GM18867 (cell line): ENCODE data around the gene ATPAF1.
"Not testable (repeated sequence)": the region's sequence is repeated elsewhere in the genome, so short reads cannot be mapped to it uniquely, and the experiment has no call there.

Experiments
- ATAC-seq: cut with Tn5 transposase; IDR thresholded peaks from one replicate; pipeline ENCODE4 v1.9.1; 2021; ENCODE audit warnings: mild to moderate bottlenecking, moderate library complexity; ENCODE audit not compliant: unreplicated experiment

ATPAF1 gene

GRCh38 chr1:46651152-46651551 is 17.0 kb downstream of the ATPAF1 start:
- not testable (repeated sequence) for ATAC-seq

- ATAC-seq = no peak
Observed at GRCh38 chr1:46650491-46650890, 17.7 kb downstream of the ATPAF1 start.

GRCh38 chr1:46649764-46650163 is 18.4 kb downstream of the ATPAF1 start:
- ATAC-seq = no peak

DNA sequence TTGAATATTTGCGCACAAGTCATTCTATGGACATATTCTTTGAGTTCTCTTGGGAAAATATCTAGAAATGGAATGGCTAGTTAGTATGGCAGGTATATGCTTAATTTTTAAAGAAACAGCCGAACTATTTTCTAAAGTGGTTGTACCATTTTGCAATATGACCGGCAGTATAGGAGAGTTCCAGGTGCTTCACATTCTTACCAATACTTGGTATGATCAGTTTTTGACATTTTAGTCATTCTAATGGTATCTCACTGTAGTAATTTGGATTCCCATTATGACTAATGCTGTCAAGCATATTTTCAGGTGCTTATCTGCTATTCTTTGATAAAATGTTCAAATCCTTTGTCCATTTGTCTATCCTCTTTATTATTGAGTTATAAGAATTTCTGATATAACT is 20.6 kb downstream of the ATPAF1 start:
- ATAC-seq = no peak

GRCh38 chr1:46646844-46647243 is 21.3 kb downstream of the ATPAF1 start:
- no peak for ATAC-seq

GRCh38 chr1:46646331-46646730 is 21.8 kb downstream of the ATPAF1 start:
- no peak for ATAC-seq

DNA sequence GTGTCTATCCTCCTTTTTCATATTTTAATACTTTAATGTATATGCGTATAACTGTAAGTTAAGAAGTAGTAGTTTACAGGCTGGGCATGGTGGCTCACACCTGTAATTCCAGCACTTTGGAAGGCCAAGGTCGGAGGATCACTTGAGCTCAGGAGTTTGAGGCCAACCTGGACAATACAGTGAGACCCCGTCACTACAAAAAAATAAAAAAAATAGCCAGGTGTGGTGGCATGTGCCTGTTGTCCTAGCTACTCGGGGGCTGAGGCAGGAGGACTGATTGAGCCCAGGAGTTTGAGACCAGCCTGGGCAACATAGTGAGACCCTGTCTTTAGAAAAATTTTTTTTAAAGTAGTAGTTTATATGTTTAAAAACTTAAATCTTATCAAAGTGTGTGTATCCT is 22.3 kb downstream of the ATPAF1 start:
- ATAC-seq = no peak

GRCh38 chr1:46643368-46643775 is 24.8 kb downstream of the ATPAF1 start:
- no peak for ATAC-seq

- ATAC-seq = no peak
Observed at GRCh38 chr1:46642115-46642680, 26.0 kb downstream of the ATPAF1 start.

GRCh38 chr1:46639547-46639946 is 28.6 kb downstream of the ATPAF1 start:
- ATAC-seq = no peak

DNA sequence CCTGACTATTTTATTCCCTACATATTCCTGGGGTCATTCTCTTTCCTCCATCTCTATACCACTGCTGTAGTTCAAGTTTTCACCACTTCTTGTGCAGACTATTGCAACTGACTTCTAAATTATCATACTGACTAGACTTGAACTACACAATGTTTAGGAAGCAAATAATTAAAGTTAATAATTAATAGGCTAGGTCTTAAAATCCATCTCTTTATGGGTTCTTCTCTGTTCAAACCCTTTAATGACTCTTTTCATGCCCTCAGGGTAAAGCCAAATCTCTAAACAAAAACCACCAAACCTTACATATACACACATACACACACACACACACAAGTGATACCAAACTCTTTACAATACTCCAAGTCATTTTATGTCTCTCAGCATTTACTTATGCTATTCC is 29.2 kb downstream of the ATPAF1 start:
- no peak for ATAC-seq

DNA sequence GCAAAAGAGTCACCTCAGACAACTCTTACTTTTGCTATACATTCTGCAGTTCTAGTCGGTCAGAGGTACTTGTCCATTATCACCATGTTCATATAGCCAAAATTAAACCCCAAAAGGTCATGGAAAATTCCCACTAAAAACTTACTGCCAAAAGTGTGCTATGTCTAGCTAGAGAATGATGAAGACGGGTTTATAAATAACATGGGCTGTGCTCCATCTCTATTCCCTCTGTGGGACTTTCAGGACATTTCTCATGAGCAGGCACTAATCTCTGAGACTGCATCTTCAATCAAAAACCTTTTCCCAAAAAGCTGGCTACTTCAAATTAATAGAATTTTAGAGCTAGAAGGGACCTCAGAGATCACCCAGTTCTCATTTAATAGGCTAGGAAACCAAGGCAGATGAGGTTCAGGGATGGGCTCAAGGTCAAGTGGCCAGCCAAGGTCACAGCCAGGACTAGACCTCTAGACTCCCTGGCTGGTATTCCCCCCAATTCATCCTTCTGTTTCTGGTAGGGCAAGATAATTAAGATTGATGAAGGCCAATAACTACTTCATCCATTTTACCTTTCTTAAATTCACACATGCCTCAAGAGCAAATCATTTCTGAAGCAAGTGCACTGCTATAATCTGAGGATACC is 30.6 kb downstream of the ATPAF1 start:
- no peak for ATAC-seq

GRCh38 chr1:46635205-46635604 is 33.0 kb downstream of the ATPAF1 start:
- no peak for ATAC-seq

DNA sequence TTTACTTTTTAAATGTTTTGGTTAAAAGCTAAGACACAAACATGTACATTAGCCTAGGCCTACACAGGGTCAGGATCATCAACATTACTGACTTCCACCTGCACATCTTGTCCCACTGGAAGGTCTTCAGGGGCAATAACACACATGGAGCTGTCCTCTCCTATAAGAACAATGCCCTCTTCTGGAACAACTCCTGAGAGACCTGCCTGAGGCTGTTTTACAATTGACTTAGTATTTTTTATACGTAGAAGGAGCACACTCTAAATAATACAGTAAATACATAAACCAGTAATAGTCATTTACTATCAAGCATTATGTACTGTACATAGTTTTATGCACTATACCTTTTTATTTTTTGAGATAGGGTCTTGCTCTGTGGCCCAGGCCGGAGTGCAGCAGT is 37.4 kb downstream of the ATPAF1 start:
- no peak for ATAC-seq

DNA sequence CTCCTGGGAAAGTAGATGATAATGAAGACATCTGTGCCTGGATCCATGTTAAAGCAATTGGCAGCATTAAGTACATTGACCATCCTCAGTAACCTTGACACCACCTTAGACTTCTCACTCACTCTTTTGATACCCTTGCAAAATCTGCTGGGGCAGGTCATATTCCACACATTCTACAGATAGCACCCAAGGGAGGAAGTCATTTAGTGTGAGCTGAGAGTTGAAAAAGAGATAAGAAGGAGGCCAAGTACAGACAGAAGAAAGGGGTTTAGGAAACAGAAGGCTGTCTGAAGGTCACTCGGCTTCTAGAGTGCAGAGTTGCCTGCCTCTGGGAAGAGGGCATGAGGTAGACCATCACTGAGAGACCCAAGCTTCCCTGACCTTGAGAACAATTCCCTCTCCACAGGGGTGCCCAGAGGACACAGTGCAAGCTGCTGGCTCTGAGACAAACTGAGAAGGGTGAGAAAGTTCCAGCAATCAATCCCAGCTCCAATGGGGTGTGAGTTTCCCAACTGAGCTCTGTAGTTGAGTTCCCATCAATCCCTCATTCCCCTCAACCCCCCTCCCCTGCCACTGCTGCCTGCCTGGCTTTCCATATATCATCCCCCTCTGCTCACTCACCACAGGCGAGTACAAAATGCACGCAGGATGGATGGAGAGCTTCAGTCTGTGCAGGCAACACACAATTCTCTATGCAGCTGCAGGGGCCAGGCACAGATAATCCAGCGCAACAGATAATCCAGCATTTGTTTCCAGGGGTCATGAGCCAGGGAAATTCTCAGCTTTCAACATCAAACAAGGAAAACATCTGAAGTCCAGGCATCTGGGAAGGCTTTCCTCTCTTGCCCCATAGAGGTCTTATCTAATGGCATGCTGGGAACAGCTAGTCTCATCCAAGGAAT is 44.2 kb downstream of the ATPAF1 start:
- ATAC-seq = no peak

GRCh38 chr1:46622344-46622743 is 45.8 kb downstream of the ATPAF1 start:
- ATAC-seq = no peak

- ATAC-seq = no peak
Observed at GRCh38 chr1:46621930-46622329, 46.2 kb downstream of the ATPAF1 start.

GRCh38 chr1:46619656-46620258 is 48.4 kb downstream of the ATPAF1 start:
- no peak for ATAC-seq

GRCh38 chr1:46618754-46619415 is 49.3 kb downstream of the ATPAF1 start:
- no peak for ATAC-seq

- no peak for ATAC-seq
Observed at GRCh38 chr1:46617833-46618232, 50.3 kb downstream of the ATPAF1 start.
